BJ (cell line): ENCODE data around the gene GAS2L1. TPM values are rescaled to one million over a fixed set of nuclear protein-coding genes. Genes with fewer than 3 reads are reported as not detected.

Source experiments
- CTCF ChIA-PET: fragments of 350-600 bp; formaldehyde crosslinking; extraction: SDS; loops from one replicate; lab custom pipeline; 2021; ENCODE audit warnings: antibody characterized with exemption, inconsistent platforms; lab: Yijun Ruan, JAX
- POLR2A ChIA-PET: fragments of 300-600 bp; sonication (Branson Sonifier 250); formaldehyde crosslinking; extraction: SDS; loops from one replicate; lab custom pipeline; 2021; ENCODE audit warnings: antibody characterized with exemption; lab: Charles Lee
- DNase-seq: peaks from one replicate; pipeline ENCODE4 v3.0.0-alpha.2; 2011; ENCODE audit warnings: low read depth
- H3K27me3 ChIP-seq: 2 replicates; pipeline ENCODE4 v1.6.0; 2011; ENCODE audit warnings: low read length; ENCODE audit not compliant: control insufficient read depth, insufficient read depth
- H3K36me3 ChIP-seq: 2 replicates; pipeline ENCODE4 v1.5.1; 2011; ENCODE audit warnings: low read length; ENCODE audit not compliant: control insufficient read depth, insufficient read depth
- H3K4me3 ChIP-seq: 2 replicates; pipeline ENCODE4 v1.5.1; 2011; ENCODE audit warnings: low read depth, mild to moderate bottlenecking, control low read depth, low read length
- polyA plus RNA-seq: library from polyadenylated mRNA; depleted of rRNA; stranded (reverse); fragments of >200 nt; gene quantifications from 2 replicates; pipeline ENCODE4 v1.2.3, GENCODE V29; 2011
- TF ChIP-seq, protein P1 (sequence below): IDR thresholded peaks from 2 replicates; pipeline ENCODE4 v1.5.1; 2011; ENCODE audit warnings: low read depth, mild to moderate bottlenecking, control low read depth, inconsistent platforms, low read length, moderate library complexity; ENCODE audit not compliant: insufficient read depth

Gene GAS2L1
- polyA plus RNA-seq, 1 experiment: 17.0 TPM

DNA sequence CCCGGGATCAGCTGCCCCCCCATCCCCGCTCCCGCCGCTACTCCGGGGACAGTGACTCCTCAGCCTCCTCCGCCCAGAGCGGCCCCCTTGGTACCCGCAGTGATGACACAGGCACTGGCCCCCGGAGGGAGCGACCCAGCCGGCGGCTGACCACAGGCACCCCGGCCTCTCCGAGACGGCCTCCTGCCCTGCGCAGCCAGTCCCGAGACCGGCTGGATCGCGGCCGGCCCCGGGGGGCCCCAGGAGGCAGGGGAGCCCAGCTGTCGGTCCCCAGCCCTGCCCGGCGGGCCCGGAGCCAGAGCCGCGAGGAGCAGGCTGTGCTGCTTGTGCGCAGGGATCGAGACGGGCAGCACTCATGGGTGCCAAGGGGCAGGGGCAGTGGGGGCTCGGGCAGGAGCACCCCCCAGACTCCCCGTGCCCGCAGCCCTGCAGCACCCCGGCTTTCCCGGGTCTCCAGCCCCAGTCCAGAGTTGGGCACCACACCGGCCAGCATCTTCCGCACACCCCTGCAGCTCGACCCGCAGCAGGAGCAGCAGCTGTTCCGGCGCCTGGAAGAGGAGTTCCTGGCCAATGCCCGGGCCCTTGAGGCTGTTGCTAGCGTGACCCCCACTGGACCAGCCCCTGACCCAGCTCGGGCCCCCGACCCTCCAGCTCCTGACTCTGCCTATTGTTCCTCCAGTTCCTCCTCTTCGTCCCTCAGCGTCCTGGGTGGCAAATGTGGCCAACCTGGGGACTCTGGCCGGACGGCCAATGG, 5.2 kb downstream of the GAS2L1 start:
- TF ChIP-seq, protein P1, sequence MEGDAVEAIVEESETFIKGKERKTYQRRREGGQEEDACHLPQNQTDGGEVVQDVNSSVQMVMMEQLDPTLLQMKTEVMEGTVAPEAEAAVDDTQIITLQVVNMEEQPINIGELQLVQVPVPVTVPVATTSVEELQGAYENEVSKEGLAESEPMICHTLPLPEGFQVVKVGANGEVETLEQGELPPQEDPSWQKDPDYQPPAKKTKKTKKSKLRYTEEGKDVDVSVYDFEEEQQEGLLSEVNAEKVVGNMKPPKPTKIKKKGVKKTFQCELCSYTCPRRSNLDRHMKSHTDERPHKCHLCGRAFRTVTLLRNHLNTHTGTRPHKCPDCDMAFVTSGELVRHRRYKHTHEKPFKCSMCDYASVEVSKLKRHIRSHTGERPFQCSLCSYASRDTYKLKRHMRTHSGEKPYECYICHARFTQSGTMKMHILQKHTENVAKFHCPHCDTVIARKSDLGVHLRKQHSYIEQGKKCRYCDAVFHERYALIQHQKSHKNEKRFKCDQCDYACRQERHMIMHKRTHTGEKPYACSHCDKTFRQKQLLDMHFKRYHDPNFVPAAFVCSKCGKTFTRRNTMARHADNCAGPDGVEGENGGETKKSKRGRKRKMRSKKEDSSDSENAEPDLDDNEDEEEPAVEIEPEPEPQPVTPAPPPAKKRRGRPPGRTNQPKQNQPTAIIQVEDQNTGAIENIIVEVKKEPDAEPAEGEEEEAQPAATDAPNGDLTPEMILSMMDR: no peak
- Histone ChIP-seq H3K4me3 (no peak overlapping the region), H3K27me3 (peaks cover 18% of the 10 kb centered on the region), H3K36me3 (peaks cover 4% of the 10 kb centered on the region)
- POLR2A ChIA-PET: no interaction called here
- no peak for DNase-seq
- CTCF ChIA-PET: interaction anchor here (1.8 kb wide), 1 partner anchor 47 kb away, joined by 8 read pairs; no protein-coding TSS in a partner anchor

GRCh38 chr22:29312218-29313125, 6.0 kb downstream of the GAS2L1 start:
- DNase-seq: no peak
- Histone ChIP-seq H3K36me3 (peaks cover 4% of the 10 kb centered on the region), H3K27me3 (peaks cover 18% of the 10 kb centered on the region), H3K4me3 (no peak overlapping the region)
- ChIA-PET CTCF (interaction anchor here (0.7 to 2.0 kb wide), 7 partner anchors 9 to 46 kb away, joined by 3 to 8 read pairs (median 5); no protein-coding TSS in a partner anchor), POLR2A (no interaction called here)
- TF ChIP-seq, protein P1: no peak

GRCh38 chr22:29313126-29313575, 6.7 kb downstream of the GAS2L1 start:
- CTCF ChIA-PET: interaction anchor here (0.7 to 2.0 kb wide), 7 partner anchors 9 to 45 kb away, joined by 3 to 6 read pairs (median 4); no protein-coding TSS in a partner anchor
- no peak for DNase-seq
- TF ChIP-seq, protein P1: peak; percentile 46
- Histone ChIP-seq H3K27me3 (peaks cover 18% of the 10 kb centered on the region), H3K36me3 (peaks cover 4% of the 10 kb centered on the region), H3K4me3 (no peak overlapping the region)
- POLR2A ChIA-PET: no interaction called here

DNA sequence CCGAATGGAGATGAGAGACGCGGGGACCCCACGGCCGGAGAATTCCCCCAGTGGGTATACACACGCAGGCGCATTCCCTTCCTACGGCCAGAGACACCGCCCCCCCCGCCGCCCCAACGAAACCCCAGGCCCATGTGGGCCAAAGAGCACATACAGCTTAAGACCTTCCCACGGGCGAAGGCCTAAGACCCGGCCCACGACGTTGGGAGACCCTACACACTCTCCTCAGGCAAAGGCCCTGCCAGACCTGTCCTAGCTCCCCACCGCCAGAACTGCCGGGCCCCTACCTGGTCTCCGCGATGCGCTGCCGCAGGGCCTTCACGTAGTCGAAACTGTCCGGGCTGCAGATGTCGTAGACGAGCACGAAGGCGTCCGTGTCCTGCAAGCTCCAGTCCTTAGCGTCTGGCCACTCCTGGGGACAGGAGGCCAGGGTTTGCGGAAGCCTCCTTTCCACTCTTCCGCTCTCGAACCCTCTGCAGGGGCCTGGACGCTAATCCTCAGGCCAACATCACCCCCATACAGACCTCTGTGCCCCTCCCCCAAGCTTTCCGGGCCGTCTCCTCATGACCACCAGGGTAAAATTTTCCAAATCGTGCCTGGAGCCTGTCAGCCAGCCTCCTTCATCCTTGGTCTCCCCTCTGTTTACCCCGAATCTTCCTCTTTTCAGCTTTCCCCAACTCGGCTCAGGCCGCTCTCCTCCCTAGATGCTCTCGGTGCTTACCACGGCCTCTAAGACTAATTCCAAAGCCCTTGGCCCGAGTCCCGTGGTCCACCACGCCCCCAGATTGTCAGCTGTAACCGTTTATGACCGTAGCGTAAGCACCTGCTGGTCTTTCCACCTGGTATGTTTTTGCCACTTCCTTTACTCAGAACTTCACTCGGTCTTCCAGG, 7.4 kb downstream of the GAS2L1 start:
- H3K4me3 ChIP-seq: no peak overlapping the region
- TF ChIP-seq, protein P1: no peak
- POLR2A ChIA-PET: interaction anchor here (0.6 kb wide), 1 partner anchor 428 kb away, joined by 8 read pairs; no protein-coding TSS in a partner anchor
- peaks cover 18% of the 10 kb centered on the region for H3K27me3 ChIP-seq
- DNase-seq: no peak
- H3K36me3 ChIP-seq: peaks cover 4% of the 10 kb centered on the region
- CTCF ChIA-PET: interaction anchor here (0.9 to 2.0 kb wide), 3 partner anchors 18 to 44 kb away, joined by 3 to 4 read pairs (median 4); no protein-coding TSS in a partner anchor
